Measurements from ENCODE around the gene LHFPL6. TPM values are rescaled to one million over a fixed set of nuclear protein-coding genes. Genes with fewer than 3 reads are reported as not detected.

Gene LHFPL6
- total RNA-seq, 2 donors from 2014 or later, result 1.1 to 7.5 TPM

- no peak overlapping the region for H3K4me3 Mint-ChIP-seq
- H3K4me1 Mint-ChIP-seq, result no peaks in the 10 kb centered on the region
- H3K9me3 Mint-ChIP-seq, result no peaks in the 10 kb centered on the region
- peaks cover 6% of the 10 kb centered on the region for H3K27me3 Mint-ChIP-seq
- no peaks in the 10 kb centered on the region for H3K36me3 Mint-ChIP-seq (ENCODE audit: low read depth)
- no peak for ATAC-seq (replicated peaks)
- H3K27ac Mint-ChIP-seq, result no peak overlapping the region
Observed at GRCh38 chr13:39335721-39336120, 267.3 kb downstream of the LHFPL6 start.

DNA sequence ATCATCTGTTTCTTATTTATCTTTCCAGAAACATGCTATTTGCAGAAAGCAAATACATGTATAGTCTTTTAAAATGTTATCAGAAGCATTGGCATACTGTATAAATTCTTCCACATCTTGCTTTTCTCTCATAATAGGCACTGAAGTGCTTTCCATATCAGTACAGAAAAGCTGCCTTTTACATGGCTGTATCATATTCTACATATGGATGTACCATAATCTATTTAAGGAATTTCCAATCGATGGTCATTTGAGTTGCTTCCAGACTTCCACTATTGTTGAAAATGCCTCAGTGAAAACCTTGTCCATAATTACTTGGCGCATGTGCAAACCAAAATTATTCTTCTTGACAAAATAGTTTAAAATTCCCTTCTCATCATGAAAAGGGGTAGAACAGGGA lies 272.5 kb downstream of the LHFPL6 start:
- Mint-ChIP-seq H3K9me3 (peaks cover 5% of the 10 kb centered on the region), H3K4me1 (no peaks in the 10 kb centered on the region), H3K27me3 (peaks cover 13% of the 10 kb centered on the region), H3K36me3 (ENCODE audit: low read depth) (no peaks in the 10 kb centered on the region), H3K4me3 (no peak overlapping the region), H3K27ac (no peak overlapping the region)
- ATAC-seq (replicated peaks), result no peak

GRCh38 chr13:39329182-39329639 lies 273.8 kb downstream of the LHFPL6 start:
- H3K36me3 Mint-ChIP-seq (ENCODE audit: low read depth), result no peaks in the 10 kb centered on the region
- H3K9me3 Mint-ChIP-seq, result peaks cover 9% of the 10 kb centered on the region
- no peak for ATAC-seq (replicated peaks)
- peaks cover 13% of the 10 kb centered on the region for H3K27me3 Mint-ChIP-seq
- H3K27ac Mint-ChIP-seq, result no peak overlapping the region
- H3K4me1 Mint-ChIP-seq, result no peaks in the 10 kb centered on the region
- no peak overlapping the region for H3K4me3 Mint-ChIP-seq

DNA sequence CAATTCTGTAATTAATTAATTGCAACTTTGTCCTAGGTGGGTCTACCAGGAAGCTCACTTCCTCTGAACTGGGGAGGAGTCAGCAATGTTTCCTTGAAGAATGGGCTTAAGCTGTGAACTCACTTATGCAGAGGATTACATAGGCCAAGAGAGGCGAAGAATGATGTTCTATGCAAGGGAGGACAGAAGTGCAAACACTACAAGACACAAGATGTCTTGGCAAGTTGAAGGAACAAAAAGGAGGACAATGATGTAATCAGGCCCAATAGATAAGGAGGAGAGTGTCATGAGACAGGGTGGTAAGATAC lies 275.9 kb downstream of the LHFPL6 start:
- ATAC-seq (replicated peaks), result no peak
- Mint-ChIP-seq H3K9me3 (peaks cover 9% of the 10 kb centered on the region), H3K4me3 (no peak overlapping the region), H3K27me3 (peaks cover 15% of the 10 kb centered on the region), H3K27ac (no peak overlapping the region), H3K4me1 (no peaks in the 10 kb centered on the region), H3K36me3 (ENCODE audit: low read depth) (no peaks in the 10 kb centered on the region)

- Mint-ChIP-seq H3K36me3 (ENCODE audit: low read depth) (no peaks in the 10 kb centered on the region), H3K27me3 (peaks cover 18% of the 10 kb centered on the region), H3K9me3 (peaks cover 9% of the 10 kb centered on the region), H3K27ac (no peak overlapping the region), H3K4me1 (no peaks in the 10 kb centered on the region), H3K4me3 (no peak overlapping the region)
- no peak for ATAC-seq (replicated peaks)
Observed at GRCh38 chr13:39326469-39327171, 276.4 kb downstream of the LHFPL6 start.

DNA sequence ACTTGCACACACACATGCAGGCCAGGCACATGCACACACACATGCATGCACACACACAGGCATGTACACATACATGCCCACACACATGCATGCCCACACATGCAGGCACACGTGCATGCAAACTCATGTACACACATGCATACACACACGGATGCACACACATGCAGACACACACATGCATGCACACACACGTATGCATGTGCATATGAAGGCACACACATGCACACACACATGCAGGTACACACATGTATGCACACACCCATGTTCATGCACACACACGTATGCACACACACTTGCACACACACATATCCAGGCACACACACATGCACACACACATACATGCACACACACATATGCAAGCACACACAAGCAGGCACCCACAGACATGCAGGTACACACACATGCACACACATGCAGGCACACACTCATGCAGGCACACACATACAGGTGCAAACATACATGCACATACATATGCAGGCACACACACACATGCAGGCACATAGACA lies 278.1 kb downstream of the LHFPL6 start:
- Mint-ChIP-seq H3K27ac (no peak overlapping the region), H3K4me3 (no peak overlapping the region), H3K4me1 (no peaks in the 10 kb centered on the region)

GRCh38 chr13:39322836-39323585 lies 280.0 kb downstream of the LHFPL6 start:
- Mint-ChIP-seq H3K27ac (no peak overlapping the region), H3K9me3 (peaks cover 5% of the 10 kb centered on the region), H3K4me3 (no peak overlapping the region), H3K4me1 (no peaks in the 10 kb centered on the region), H3K36me3 (ENCODE audit: low read depth) (no peaks in the 10 kb centered on the region), H3K27me3 (peaks cover 19% of the 10 kb centered on the region)
- ATAC-seq (replicated peaks), result no peak

More for the DNA sequence above, 278.1 kb downstream of the LHFPL6 start:
- peaks cover 20% of the 10 kb centered on the region for H3K27me3 Mint-ChIP-seq
- H3K36me3 Mint-ChIP-seq (ENCODE audit: low read depth), result no peaks in the 10 kb centered on the region
- ATAC-seq (replicated peaks), result no peak
- peaks cover 9% of the 10 kb centered on the region for H3K9me3 Mint-ChIP-seq

- Mint-ChIP-seq H3K4me3 (no peak overlapping the region), H3K4me1 (no peaks in the 10 kb centered on the region), H3K27ac (no peak overlapping the region), H3K27me3 (peaks cover 19% of the 10 kb centered on the region), H3K36me3 (ENCODE audit: low read depth) (no peaks in the 10 kb centered on the region), H3K9me3 (peaks cover 5% of the 10 kb centered on the region)
- ATAC-seq (replicated peaks), result no peak
Observed at GRCh38 chr13:39321574-39321973, 281.4 kb downstream of the LHFPL6 start.

DNA sequence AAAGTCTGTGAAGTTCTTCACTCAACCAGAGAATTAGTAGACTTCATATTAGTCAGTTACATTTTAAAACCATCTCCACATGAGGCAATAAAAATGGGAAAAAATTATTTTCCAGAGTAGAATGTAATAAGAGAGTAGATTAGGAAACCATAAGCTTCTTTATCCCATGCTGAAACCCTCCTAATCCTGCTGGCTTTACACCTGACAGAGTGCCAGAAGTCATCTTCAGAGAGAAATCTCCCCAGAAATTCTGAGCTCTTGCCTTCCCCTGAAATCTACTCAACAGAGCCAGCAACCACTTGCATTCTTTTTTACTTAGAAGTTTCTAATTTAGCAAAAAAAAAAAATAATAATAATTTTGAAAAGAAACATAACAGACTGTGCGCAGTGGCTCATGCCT lies 284.8 kb downstream of the LHFPL6 start:
- Mint-ChIP-seq H3K9me3 (no peaks in the 10 kb centered on the region), H3K27me3 (peaks cover 26% of the 10 kb centered on the region), H3K4me1 (no peaks in the 10 kb centered on the region), H3K27ac (no peak overlapping the region), H3K4me3 (no peak overlapping the region), H3K36me3 (ENCODE audit: low read depth) (no peaks in the 10 kb centered on the region)
- ATAC-seq (replicated peaks), result no peak

DNA sequence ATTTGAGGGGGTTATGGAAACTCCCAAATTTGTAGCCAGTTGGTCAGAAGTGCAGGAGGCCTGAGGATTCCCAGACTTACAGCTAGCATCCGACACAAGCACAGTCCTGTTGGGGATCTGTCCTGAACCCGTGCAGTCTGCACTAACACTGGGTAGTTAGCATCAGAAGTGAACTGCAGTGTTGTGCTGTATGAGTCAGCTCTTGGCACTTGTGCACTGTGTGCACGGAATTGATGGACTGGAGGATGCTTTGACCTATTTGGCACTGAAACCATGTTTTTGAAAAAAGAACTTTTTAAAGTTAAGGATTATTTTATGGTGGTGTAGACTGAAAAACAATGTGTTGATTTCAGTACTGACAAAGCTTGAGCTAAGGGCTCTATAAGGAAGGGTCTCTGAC lies 285.7 kb downstream of the LHFPL6 start:
- H3K4me1 Mint-ChIP-seq, result no peaks in the 10 kb centered on the region
- H3K9me3 Mint-ChIP-seq, result no peaks in the 10 kb centered on the region
- no peaks in the 10 kb centered on the region for H3K36me3 Mint-ChIP-seq (ENCODE audit: low read depth)
- peaks cover 24% of the 10 kb centered on the region for H3K27me3 Mint-ChIP-seq
- ATAC-seq (replicated peaks), result no peak
- no peak overlapping the region for H3K4me3 Mint-ChIP-seq
- H3K27ac Mint-ChIP-seq, result no peak overlapping the region

- no peak for ATAC-seq (replicated peaks)
- peaks cover 18% of the 10 kb centered on the region for H3K27me3 Mint-ChIP-seq
- H3K36me3 Mint-ChIP-seq (ENCODE audit: low read depth), result no peaks in the 10 kb centered on the region
- H3K4me3 Mint-ChIP-seq, result no peak overlapping the region
- no peaks in the 10 kb centered on the region for H3K9me3 Mint-ChIP-seq
- no peak overlapping the region for H3K27ac Mint-ChIP-seq
- H3K4me1 Mint-ChIP-seq, result no peaks in the 10 kb centered on the region
Observed at GRCh38 chr13:39315796-39316195, 287.2 kb downstream of the LHFPL6 start.

DNA sequence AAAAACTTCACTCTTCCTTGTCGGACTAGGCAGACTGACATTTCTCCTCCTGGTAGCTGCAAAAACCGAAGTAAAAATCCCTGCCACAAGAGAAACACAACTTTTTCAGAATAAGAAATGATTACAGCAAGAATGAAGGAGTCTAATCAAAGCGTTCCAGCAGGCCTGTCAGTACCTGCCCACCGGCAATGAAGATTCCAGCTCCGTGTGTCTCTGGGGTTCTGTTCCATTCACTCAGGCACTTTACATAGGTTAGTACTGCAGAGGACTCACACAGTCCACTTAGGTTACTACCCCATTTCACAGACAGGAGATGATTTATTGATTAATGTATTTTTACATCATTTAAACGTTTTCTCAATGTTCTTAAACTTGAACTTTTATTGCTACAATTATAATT lies 289.3 kb downstream of the LHFPL6 start:
- ATAC-seq (replicated peaks), result no peak
- H3K4me3 Mint-ChIP-seq, result no peak overlapping the region
- no peaks in the 10 kb centered on the region for H3K9me3 Mint-ChIP-seq
- no peak overlapping the region for H3K27ac Mint-ChIP-seq
- H3K36me3 Mint-ChIP-seq (ENCODE audit: low read depth), result no peaks in the 10 kb centered on the region
- H3K27me3 Mint-ChIP-seq, result peaks cover 7% of the 10 kb centered on the region
- no peaks in the 10 kb centered on the region for H3K4me1 Mint-ChIP-seq

DNA sequence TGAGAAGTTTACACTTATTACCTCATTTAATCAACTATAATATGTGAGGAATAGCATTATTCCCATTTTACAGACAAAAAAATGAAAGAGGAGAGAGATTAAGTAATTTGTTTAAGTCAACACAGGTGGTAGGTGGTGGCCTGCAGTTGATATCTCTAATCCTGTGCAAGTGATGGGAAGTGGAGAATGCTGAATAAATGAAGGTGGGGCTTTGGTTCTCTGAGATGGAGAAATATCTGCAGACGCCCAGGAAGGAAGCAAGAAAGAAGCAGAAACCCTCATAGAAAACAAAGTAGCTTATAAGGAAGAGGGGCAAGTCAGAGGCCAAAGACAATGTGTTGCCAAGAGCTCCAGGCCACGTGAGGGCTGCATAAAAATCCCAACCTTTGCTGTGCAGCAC lies 290.4 kb downstream of the LHFPL6 start:
- Mint-ChIP-seq H3K4me1 (no peaks in the 10 kb centered on the region), H3K27ac (no peak overlapping the region), H3K4me3 (no peak overlapping the region), H3K9me3 (no peaks in the 10 kb centered on the region), H3K27me3 (peaks cover 7% of the 10 kb centered on the region), H3K36me3 (ENCODE audit: low read depth) (no peaks in the 10 kb centered on the region)
- no peak for ATAC-seq (replicated peaks)

GRCh38 chr13:39311619-39312018 lies 291.4 kb downstream of the LHFPL6 start:
- ATAC-seq (replicated peaks), result no peak
- no peak overlapping the region for H3K27ac Mint-ChIP-seq
- no peaks in the 10 kb centered on the region for H3K36me3 Mint-ChIP-seq (ENCODE audit: low read depth)
- H3K9me3 Mint-ChIP-seq, result no peaks in the 10 kb centered on the region
- peaks cover 11% of the 10 kb centered on the region for H3K27me3 Mint-ChIP-seq
- no peak overlapping the region for H3K4me3 Mint-ChIP-seq
- peaks cover 7% of the 10 kb centered on the region for H3K4me1 Mint-ChIP-seq

- no peaks in the 10 kb centered on the region for H3K36me3 Mint-ChIP-seq (ENCODE audit: low read depth)
- peaks cover 7% of the 10 kb centered on the region for H3K4me1 Mint-ChIP-seq
- H3K27me3 Mint-ChIP-seq, result peaks cover 11% of the 10 kb centered on the region
- no peak overlapping the region for H3K27ac Mint-ChIP-seq
- no peak overlapping the region for H3K4me3 Mint-ChIP-seq
- ATAC-seq (replicated peaks), result no peak
- no peaks in the 10 kb centered on the region for H3K9me3 Mint-ChIP-seq
Observed at GRCh38 chr13:39310961-39311360, 292.0 kb downstream of the LHFPL6 start.

All from activated T-helper 17 cell treated with anti-CD3 and anti-CD28 coated beads, Interleukin-2, amount 50 U/mL, for 72 hours (primary cell).